Cardiac muscle cell (in vitro differentiated cells and primary cell): ENCODE data around the gene EMP2. TPM values are rescaled to one million over a fixed set of nuclear protein-coding genes. Genes with fewer than 3 reads are reported as not detected.

Experiments
- DNase-seq, 2 donors: peaks; one replicate each; pipeline versions ENCODE4 v3.0.0 to v3.0.0-alpha.2; 2010 to 2017; ENCODE audit warnings: low read depth in 1 of 2, low spot score in 1 of 2
- H3K27ac ChIP-seq: fragments of 200-600 bp; sonication (generic); 2 replicates; pipeline ENCODE4 v1.5.1; 2016
- H3K27me3 ChIP-seq: fragments of 200-600 bp; sonication (generic); 2 replicates; pipeline ENCODE4 v1.6.0; 2016; ENCODE audit warnings: control low read depth
- H3K36me3 ChIP-seq: fragments of 200-600 bp; sonication (generic); 2 replicates; pipeline ENCODE4 v1.5.1; 2016; ENCODE audit warnings: control low read depth
- H3K4me1 ChIP-seq: fragments of 200-600 bp; sonication (generic); 2 replicates; pipeline ENCODE4 v1.8.1; 2017; ENCODE audit warnings: low read depth, mild to moderate bottlenecking, mixed run types
- H3K4me3 ChIP-seq: fragments of 200-600 bp; sonication (generic); 2 replicates; pipeline ENCODE4 v1.5.1; 2016; ENCODE audit warnings: mild to moderate bottlenecking
- H3K9me3 ChIP-seq: fragments of 200-600 bp; sonication (generic); 2 replicates; pipeline ENCODE4 v1.5.1; 2017; ENCODE audit warnings: low read depth, mild to moderate bottlenecking, control low read depth
- polyA plus RNA-seq: library from polyadenylated mRNA; unstranded; fragments of >200 nt; fragmentation: Nextera tagmentation; extraction: Ambion mirVana; gene quantifications from 2 replicates; pipeline ENCODE4 v1.2.1, GENCODE V29; 2016
- total RNA-seq: library from RNA; depleted of rRNA; stranded (reverse); fragments of >200 nt; gene quantifications from 2 replicates; pipeline ENCODE4 v1.2.3, GENCODE V29; 2016
- TF ChIP-seq, protein P1 (sequence below): IDR thresholded peaks from 2 replicates; pipeline ENCODE4 v1.5.1; 2012; ENCODE audit warnings: low read depth, mild to moderate bottlenecking, low read length

EMP2 gene
- total and polyA plus RNA-seq, 2 experiments from 2014 or later = 40.9 to 151 TPM

- Histone ChIP-seq H3K27me3 (no peaks in the 10 kb centered on the region), H3K9me3 (no peaks in the 10 kb centered on the region), H3K4me1 (peaks cover 2% of the 10 kb centered on the region), H3K4me3 (no peak overlapping the region), H3K27ac (no peak overlapping the region), H3K36me3 (peaks cover 19% of the 10 kb centered on the region)
- DNase-seq = no peak
- TF ChIP-seq, protein P1, sequence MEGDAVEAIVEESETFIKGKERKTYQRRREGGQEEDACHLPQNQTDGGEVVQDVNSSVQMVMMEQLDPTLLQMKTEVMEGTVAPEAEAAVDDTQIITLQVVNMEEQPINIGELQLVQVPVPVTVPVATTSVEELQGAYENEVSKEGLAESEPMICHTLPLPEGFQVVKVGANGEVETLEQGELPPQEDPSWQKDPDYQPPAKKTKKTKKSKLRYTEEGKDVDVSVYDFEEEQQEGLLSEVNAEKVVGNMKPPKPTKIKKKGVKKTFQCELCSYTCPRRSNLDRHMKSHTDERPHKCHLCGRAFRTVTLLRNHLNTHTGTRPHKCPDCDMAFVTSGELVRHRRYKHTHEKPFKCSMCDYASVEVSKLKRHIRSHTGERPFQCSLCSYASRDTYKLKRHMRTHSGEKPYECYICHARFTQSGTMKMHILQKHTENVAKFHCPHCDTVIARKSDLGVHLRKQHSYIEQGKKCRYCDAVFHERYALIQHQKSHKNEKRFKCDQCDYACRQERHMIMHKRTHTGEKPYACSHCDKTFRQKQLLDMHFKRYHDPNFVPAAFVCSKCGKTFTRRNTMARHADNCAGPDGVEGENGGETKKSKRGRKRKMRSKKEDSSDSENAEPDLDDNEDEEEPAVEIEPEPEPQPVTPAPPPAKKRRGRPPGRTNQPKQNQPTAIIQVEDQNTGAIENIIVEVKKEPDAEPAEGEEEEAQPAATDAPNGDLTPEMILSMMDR = no peak
These were observed 49.7 kb downstream of the EMP2 start for GRCh38 chr16:10530685-10531084.

DNA sequence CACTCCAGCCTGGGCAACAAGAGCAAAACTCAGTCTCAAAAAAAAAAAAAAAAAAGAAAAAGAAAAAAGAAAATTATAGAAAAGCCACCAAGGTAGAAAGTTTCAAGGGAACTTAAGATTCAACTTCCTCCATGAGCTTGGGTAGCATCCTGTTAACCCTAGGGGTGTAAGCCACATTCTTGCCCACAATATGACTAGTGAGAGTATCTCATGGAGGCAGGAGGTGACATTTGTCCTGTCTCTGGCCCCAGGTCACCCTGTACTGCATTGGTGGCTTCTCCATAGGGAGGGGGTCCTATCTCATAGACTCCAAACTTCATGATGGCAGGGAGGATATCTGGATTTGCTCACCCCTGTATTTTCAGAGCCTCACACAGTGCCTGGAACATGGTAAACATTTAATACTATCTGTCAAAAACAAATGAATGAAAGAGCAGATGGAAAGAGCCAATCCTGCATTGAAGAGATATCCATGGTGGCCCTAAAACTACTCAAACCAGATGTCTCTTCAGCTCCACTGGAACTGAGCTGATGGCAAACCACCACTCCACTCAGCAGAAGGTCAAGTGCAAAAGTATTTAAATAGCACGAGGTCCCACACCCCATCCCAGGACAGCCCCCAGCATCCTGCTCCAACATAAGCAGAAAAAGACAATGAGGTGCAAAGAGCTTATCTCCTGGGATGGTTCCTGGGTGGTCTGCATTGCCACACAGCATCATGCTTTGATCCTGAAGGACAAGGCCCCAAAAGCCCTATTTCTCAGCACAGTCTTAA lies 50.3 kb downstream of the EMP2 start:
- H3K4me3 ChIP-seq = no peak overlapping the region
- H3K27me3 ChIP-seq = no peaks in the 10 kb centered on the region
- TF ChIP-seq, protein P1 = no peak
- H3K9me3 ChIP-seq = no peaks in the 10 kb centered on the region
- no peak for DNase-seq
- peaks cover 2% of the 10 kb centered on the region for H3K4me1 ChIP-seq
- no peak overlapping the region for H3K27ac ChIP-seq
- peaks cover 16% of the 10 kb centered on the region for H3K36me3 ChIP-seq

GRCh38 chr16:10528635-10529034 lies 51.8 kb downstream of the EMP2 start:
- no peak for DNase-seq
- Histone ChIP-seq H3K4me1 (no peaks in the 10 kb centered on the region), H3K36me3 (peaks cover 12% of the 10 kb centered on the region), H3K27me3 (no peaks in the 10 kb centered on the region), H3K4me3 (no peak overlapping the region), H3K27ac (no peak overlapping the region), H3K9me3 (no peaks in the 10 kb centered on the region)
- TF ChIP-seq, protein P1 = no peak

- peaks cover 3% of the 10 kb centered on the region for H3K36me3 ChIP-seq
- TF ChIP-seq, protein P1 = no peak
- no peaks in the 10 kb centered on the region for H3K4me1 ChIP-seq
- no peaks in the 10 kb centered on the region for H3K27me3 ChIP-seq
- H3K27ac ChIP-seq = no peak overlapping the region
- no peak overlapping the region for H3K4me3 ChIP-seq
- no peak for DNase-seq
- H3K9me3 ChIP-seq = no peaks in the 10 kb centered on the region
These were observed 53.4 kb downstream of the EMP2 start for GRCh38 chr16:10526962-10527361.

DNA sequence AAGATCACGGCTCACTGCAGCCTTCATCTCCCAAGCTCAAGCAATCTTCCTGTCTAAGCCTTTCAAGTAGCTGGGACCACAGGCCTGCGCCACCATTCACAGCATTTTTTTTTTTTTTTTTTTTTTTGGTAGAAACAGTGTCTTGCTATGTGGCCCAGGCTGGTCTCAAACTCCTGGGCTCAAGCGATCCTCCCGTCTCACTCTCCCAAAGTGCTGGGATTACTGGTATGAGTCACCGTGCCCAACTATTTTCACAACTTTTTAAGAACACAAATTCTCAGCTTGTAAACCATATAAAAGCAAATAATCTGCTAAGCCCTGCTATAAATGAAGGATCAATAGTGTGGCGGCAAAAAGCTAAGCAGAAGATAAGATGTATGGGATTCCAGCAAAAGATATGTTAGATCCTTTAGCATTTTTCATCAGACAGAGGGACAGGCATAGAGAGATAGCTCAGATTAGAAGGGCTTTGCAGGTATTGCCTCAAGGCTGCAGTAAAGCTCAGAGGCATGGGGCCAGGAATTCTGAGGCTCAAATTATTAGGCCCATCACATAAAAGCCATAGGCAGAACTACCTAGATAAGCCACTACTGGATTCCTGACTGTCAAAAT lies 55.1 kb downstream of the EMP2 start:
- no peaks in the 10 kb centered on the region for H3K9me3 ChIP-seq
- no peaks in the 10 kb centered on the region for H3K27me3 ChIP-seq
- no peaks in the 10 kb centered on the region for H3K4me1 ChIP-seq
- TF ChIP-seq, protein P1 = no peak
- no peak overlapping the region for H3K4me3 ChIP-seq
- H3K36me3 ChIP-seq = no peaks in the 10 kb centered on the region
- H3K27ac ChIP-seq = peak overlapping the region; percentile 21
- no peak for DNase-seq
